B cell (primary cell): Measurements from ENCODE around the gene VPS33A.

ENCODE experiments used
- EZH2 ChIP-seq: IDR thresholded peaks from 2 replicates; pipeline ENCODE4 v1.6.1; 2012; ENCODE audit warnings: borderline replicate concordance, low read depth, mild to moderate bottlenecking, moderate library complexity, low read length; ENCODE audit not compliant: insufficient read depth, poor library complexity, severe bottlenecking
- TF ChIP-seq, protein P1 (sequence below): fragments of 200-600 bp; IDR thresholded peaks from one replicate; pipeline ENCODE4 v1.8.0; 2022; ENCODE audit warnings: antibody characterized with exemption, mild to moderate bottlenecking

GRCh38 chr12:122184517-122184916 lies 81.8 kb downstream of the VPS33A start:
- TF ChIP-seq, protein P1, sequence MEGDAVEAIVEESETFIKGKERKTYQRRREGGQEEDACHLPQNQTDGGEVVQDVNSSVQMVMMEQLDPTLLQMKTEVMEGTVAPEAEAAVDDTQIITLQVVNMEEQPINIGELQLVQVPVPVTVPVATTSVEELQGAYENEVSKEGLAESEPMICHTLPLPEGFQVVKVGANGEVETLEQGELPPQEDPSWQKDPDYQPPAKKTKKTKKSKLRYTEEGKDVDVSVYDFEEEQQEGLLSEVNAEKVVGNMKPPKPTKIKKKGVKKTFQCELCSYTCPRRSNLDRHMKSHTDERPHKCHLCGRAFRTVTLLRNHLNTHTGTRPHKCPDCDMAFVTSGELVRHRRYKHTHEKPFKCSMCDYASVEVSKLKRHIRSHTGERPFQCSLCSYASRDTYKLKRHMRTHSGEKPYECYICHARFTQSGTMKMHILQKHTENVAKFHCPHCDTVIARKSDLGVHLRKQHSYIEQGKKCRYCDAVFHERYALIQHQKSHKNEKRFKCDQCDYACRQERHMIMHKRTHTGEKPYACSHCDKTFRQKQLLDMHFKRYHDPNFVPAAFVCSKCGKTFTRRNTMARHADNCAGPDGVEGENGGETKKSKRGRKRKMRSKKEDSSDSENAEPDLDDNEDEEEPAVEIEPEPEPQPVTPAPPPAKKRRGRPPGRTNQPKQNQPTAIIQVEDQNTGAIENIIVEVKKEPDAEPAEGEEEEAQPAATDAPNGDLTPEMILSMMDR: no peak
- no peak for TF ChIP-seq EZH2
